HG03025 (cell line): ENCODE results near the gene IL1RAPL2.

Source experiments
- ATAC-seq: cut with Tn5 transposase; IDR thresholded peaks from one replicate; pipeline ENCODE4 v1.9.1; 2021; ENCODE audit warnings: mild to moderate bottlenecking, moderate library complexity; ENCODE audit not compliant: unreplicated experiment, low FRiP score

Gene IL1RAPL2

GRCh38 chrX:105533951-105534350, 968.0 kb downstream of the IL1RAPL2 start:
- ATAC-seq, result no peak

GRCh38 chrX:105543283-105543682, 977.3 kb downstream of the IL1RAPL2 start:
- ATAC-seq, result no peak

GRCh38 chrX:105550043-105550663, 984.2 kb downstream of the IL1RAPL2 start:
- no peak for ATAC-seq

GRCh38 chrX:105552395-105552794, 986.4 kb downstream of the IL1RAPL2 start:
- no peak for ATAC-seq

- no peak for ATAC-seq
These were observed 987.1 kb downstream of the IL1RAPL2 start for GRCh38 chrX:105553118-105553517.

- ATAC-seq, result no peak
These were observed 998.5 kb downstream of the IL1RAPL2 start for GRCh38 chrX:105564501-105564900.

GRCh38 chrX:105565856-105566255, 999.9 kb downstream of the IL1RAPL2 start:
- no peak for ATAC-seq

- ATAC-seq, result no peak
These were observed 1001.1 kb downstream of the IL1RAPL2 start for GRCh38 chrX:105567082-105567481.

GRCh38 chrX:105608745-105609144, 1042.7 kb downstream of the IL1RAPL2 start:
- ATAC-seq, result no peak

GRCh38 chrX:105609530-105609929, 1043.5 kb downstream of the IL1RAPL2 start:
- ATAC-seq, result no peak

GRCh38 chrX:105610411-105610810, 1044.4 kb downstream of the IL1RAPL2 start:
- ATAC-seq, result no peak

- no peak for ATAC-seq
These were observed 1052.5 kb downstream of the IL1RAPL2 start for GRCh38 chrX:105618393-105619101.

- no peak for ATAC-seq
These were observed 1068.2 kb downstream of the IL1RAPL2 start for GRCh38 chrX:105634180-105634579.

GRCh38 chrX:105635794-105636193, 1069.8 kb downstream of the IL1RAPL2 start:
- ATAC-seq, result no peak

GRCh38 chrX:105636667-105637066, 1070.7 kb downstream of the IL1RAPL2 start:
- no peak for ATAC-seq

- ATAC-seq, result no peak
These were observed 1079.8 kb downstream of the IL1RAPL2 start for GRCh38 chrX:105645667-105646357.

GRCh38 chrX:105646592-105647372, 1080.8 kb downstream of the IL1RAPL2 start:
- ATAC-seq, result no peak

GRCh38 chrX:105647749-105648148, 1081.8 kb downstream of the IL1RAPL2 start:
- ATAC-seq, result no peak

GRCh38 chrX:105648732-105649131, 1082.7 kb downstream of the IL1RAPL2 start:
- no peak for ATAC-seq

GRCh38 chrX:105650577-105650976, 1084.6 kb downstream of the IL1RAPL2 start:
- ATAC-seq, result no peak

- no peak for ATAC-seq
These were observed 1085.0 kb downstream of the IL1RAPL2 start for GRCh38 chrX:105650986-105651385.
